ENCODE data around the gene CCDC78. TPM values are rescaled to one million over a fixed set of nuclear protein-coding genes. Genes with fewer than 3 reads are reported as not detected.

CCDC78 gene
- total RNA-seq, 1 donor from 2014 or later = 1.3 TPM

DNA sequence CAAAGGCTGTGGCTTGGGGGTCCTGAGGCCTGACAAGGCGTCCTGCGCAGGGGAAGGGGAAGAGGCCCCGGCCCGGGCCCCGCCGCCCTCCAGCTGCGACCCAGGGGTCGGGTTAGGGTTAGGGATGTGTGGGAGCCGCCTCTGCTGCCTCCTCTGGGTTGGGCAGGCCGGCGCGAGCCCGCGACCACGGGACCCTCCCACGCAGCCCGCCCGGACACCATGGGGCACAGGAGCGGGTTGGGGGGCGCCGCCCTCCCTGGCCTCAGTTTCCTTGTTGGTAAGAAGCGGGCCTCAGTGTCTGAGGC, 14.2 kb upstream of the CCDC78 start:
- DNase-seq (ENCODE audit: low read depth, low spot score) = no peak

GRCh38 chr16:739560-740458, 13.6 kb upstream of the CCDC78 start:
- DNase-seq (ENCODE audit: low read depth, low spot score) = no peak

GRCh38 chr16:736936-737481, 10.8 kb upstream of the CCDC78 start:
- no peak for DNase-seq (ENCODE audit: low read depth, low spot score)

DNA sequence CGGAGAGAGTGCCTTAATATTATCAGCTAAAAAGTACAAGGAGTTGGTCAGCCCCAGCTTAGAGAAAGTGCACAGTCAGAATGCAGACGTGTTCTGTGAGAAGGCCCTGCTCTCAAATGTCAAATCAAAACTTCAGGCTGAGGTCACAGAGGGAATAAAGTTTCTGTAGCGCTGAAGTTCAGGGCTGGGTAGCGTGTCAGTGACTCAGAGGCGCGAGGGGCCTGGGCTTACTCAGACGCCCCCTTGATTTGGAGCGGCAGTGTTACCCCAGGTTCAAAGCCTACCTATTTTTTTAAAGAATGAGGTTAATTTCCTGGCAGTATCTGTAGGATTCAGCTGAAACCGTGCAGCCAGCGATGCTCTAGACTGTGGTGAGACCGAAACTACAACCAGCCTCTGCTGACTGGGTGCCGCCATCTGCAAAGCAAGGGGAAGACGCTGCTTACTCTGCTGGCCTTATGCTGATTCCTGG, 9.8 kb upstream of the CCDC78 start:
- no peak for DNase-seq (ENCODE audit: low read depth, low spot score)

DNA sequence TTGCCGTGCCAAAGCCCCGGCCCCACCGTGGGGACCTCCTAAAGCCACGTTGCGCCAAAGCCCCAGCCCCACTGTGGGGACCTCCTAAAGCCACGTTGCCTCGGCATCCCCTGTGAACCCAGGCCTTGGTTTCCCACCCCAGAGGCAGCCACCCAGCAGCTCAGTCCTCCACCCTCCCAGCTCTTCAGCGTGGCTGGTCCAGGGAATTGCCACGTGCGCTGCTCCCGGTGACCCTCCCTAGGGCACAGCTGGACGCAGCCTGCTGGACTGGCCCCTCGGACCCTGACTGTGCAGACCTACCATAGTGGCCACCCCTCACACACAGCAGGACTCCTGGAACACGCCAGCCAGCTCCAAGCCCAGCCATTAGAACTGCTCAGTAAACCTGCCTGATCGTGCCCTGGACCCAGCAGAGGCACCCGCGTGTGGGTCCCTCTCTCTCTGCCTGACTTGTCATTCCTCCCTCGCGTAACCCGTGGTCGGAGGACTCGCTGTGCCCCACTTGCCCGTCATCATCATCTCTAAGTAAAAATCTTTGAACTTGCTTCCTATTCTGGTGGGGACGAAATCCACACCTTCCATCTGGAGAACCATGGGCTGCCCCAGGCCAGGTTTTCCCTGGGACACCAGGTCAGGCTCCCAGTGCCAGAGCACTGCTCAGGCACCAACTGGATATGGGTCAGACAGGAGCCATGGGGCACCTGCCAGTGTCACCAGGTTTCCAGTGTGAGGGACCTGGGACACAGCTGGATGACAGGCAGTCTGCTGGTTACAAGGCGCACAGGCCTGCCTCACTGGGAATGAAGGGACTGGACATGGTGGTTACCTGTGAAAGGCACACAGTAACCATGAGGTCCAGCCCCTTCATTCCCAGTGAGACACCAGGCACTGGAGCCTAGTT, 9.0 kb upstream of the CCDC78 start:
- no peak for DNase-seq (ENCODE audit: low read depth, low spot score)

GRCh38 chr16:734208-734980, 8.2 kb upstream of the CCDC78 start:
- no peak for DNase-seq (ENCODE audit: low read depth, low spot score)

GRCh38 chr16:733382-734207, 7.4 kb upstream of the CCDC78 start:
- no peak for DNase-seq (ENCODE audit: low read depth, low spot score)

GRCh38 chr16:732936-733335, 6.7 kb upstream of the CCDC78 start:
- DNase-seq (ENCODE audit: low read depth, low spot score) = no peak

DNA sequence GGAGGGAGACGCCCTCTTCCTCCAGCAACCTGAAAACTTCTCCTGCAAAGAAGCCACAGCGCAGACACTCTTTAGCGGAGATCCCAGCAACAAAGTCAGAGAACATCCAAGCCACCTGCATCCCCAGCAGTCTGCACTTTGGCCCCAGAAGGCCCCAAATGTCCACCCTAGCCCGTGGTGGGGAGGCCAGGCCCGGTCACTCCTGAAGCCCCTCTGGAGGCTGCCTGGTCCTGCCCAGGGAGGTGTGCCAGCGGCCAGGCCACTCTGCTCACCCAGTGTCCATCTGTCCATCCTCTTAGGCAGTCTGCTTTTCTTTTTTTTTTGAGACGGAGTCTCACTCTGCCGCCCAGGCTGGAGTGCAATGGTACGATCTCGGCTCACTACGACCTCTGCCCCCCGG, 6.1 kb upstream of the CCDC78 start:
- DNase-seq (ENCODE audit: low read depth, low spot score) = no peak

DNA sequence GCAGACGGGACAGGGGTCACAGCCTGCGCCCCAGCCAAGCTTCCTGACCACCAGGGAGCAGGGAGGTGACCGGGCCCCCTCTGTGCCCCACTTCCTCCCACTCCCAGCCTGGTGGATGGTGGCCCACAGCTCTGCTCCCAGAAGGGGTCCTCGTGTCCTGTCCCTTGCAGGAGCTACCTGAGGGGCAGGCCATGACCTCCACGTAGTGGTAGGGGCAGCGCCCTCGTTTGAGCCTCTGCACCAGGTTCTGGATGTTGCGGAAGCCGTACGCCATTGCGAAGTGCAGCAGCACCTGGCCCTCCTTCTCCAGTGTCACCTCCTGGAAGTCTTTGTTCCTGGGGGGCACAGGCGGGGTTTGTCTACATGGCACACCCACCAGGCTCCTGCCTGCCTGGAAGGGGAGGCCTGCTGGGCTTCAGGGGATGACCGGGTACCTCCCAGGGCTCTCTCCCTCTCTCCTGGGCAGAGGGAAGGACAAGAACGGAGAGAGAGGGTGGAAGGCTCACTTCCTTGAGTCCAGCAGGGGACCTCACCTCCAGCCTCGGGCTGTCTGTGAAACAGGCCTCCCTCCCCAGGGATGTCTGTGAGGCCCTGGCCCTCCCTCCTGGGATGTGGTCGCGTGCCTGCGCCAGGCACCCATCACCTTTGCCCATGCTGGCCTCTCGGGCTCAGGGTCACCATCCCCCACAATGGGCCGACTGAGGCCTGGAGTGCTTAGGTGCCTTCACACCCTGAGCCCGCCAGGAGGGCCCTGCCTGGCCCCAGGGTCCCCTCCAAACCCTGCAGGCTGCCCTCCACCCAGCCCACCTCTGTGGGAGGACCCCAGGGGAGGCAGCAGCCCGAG, 4.6 kb upstream of the CCDC78 start:
- no peak for DNase-seq (ENCODE audit: low read depth, low spot score)

DNA sequence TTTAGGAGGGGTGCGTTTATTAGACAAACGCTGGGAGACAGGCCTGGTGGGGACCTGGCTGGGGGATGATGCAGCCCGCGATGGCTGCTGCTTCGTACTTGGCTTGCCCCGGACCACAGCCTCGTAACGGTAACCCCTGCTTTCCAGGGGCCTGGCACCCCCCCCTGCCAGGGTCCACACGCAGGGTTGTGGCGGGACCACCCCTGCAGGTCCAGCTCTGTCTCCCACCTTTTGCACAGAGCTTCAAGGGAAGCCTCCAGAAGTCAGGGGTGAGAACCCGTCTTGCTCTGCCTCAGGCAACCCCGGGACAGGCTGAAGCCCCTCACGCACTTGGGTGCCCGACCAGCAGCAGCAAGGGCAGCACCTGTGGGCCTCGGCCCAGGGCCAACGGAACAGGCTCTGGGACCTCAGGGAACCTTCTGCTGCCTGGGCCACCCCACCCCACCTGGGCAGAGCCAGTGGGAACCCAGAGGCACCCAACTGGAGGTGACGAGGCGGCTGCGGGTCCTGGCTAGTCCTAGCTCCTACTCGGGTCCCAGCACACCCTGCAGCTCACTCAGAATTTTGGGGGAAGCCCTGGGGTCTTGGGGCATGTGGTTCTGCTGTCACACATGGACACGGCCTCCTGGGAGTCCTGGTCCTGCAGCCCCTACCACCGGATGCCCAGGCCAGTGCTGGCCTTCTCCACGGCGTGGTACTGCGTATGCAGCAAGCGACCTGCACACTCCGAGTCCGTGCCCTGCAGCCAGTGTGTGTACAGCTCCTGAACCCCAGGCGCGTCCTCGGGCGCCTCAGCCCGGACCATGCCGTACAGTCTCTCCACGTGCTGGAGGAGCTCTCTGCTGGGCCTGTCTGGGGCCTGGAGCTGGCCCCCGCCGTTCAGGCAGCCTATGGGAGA, 3.8 kb upstream of the CCDC78 start:
- no peak for DNase-seq (ENCODE audit: low read depth, low spot score)

- no peak for DNase-seq (ENCODE audit: low read depth, low spot score)
These were observed 2.9 kb upstream of the CCDC78 start for GRCh38 chr16:728890-729744.

DNA sequence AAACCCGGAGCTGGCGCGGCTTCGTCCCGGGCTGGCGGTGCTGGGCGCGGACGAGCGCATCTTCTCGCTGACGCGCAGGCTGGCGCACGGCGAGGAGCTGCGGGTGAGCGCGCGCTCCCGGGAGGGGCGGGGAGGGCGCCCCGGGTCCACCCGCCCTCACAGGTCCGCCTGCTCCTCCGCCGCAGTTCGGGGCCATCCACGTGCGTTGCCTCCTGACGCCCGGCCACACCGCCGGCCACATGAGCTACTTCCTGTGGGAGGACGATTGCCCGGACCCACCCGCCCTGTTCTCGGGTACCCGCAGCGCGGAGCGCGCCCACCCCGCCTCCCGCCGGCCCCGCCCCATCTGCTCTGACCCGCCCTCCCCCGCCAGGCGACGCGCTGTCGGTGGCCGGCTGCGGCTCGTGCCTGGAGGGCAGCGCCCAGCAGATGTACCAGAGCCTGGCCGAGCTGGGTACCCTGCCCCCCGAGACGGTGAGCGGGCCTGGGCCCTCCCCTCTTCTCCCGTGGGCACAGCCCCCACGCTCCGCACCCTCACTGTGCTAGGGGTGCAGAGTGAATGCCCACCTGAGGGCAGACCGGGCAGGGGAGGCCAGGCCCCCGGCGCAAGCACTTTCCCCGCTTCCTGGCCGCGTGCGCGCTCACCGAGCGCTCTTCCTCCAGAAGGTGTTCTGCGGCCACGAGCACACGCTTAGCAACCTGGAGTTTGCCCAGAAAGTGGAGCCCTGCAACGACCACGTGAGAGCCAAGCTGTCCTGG, 2.1 kb upstream of the CCDC78 start:
- DNase-seq (ENCODE audit: low read depth, low spot score) = no peak

GRCh38 chr16:727291-727977, 1.2 kb upstream of the CCDC78 start:
- DNase-seq (ENCODE audit: low read depth, low spot score) = no peak

DNA sequence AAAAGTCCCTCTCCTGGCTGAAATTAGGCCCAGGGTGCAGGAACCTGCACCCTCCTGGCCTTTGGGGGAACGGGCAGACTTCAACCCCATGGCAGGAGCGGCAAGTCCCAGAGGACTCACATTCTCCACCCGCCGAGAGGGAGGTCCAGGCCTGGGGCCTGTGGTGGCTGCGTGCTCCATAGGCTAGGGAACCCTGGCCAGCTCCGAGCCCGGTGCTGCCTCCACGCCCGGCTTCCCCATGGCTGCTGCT, 130 bp downstream of the CCDC78 start:
- no peak for DNase-seq (ENCODE audit: low read depth, low spot score)

DNA sequence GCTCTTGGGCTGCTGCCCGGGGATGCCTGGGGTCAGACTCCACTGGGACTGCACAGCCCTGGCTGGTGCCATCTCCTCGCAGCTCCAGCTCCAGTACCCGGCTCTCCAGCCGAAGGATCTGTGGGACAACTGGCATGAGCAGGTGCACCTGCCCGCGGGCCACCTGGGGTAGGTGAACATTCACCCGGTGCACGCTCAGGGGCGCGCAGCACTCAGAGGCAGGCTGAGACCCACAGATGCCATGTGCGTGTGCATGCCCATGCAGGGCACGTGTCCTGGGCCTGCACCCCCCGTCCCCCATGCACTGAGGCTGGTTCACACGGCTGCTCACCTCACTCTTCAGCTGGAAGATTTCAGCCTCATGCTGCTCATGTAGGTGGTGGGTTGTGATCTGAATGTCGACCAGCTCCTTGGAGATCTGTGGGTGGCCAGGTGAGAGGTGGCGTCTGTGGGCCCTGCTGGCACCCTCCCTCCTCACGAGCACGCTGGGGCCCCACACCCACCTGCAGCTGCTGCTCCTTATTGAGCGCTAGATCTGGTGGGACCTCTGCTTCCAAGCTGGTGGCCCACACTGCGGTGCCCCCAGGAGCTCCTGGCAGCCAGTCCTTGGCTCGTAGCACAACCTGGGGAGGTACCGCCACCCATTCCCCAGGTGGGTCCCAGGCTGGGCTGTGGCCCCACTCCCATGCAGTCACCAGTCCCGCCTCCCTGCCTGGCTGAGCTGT, 618 bp downstream of the CCDC78 start:
- DNase-seq (ENCODE audit: low read depth, low spot score) = no peak

All from pulmonary artery endothelial cell (primary cell).